ENCODE measurements around the gene TTLL1. TPM values are rescaled to one million over a fixed set of nuclear protein-coding genes. Genes with fewer than 3 reads are reported as not detected.
A peak's percentile ranks its signal among the peaks of the same experiment; 100 is the strongest.

The TTLL1 gene
- total RNA-seq, 2 donors from 2014 or later, result 4.4 to 5.2 TPM

DNA sequence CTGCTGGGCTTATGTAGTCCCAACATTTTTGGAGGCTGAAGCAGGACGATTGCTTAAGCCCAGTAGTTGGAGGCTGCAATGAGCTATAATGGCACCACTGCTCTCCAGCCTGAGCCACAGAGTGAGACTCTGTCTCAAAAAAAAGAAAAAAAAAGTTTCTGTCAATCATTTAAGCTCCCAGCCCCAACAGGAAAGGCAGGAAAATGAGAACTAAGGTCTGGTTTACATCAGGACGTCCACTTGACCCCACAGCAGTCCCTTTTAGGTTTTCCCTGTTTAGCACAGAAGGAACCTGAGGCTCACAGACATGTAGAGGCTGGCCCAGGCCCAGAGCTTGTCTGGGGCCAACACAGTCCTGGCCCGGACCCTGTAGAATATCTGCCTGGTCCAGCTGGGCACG is 9.2 kb upstream of the TTLL1 start:
- Histone ChIP-seq H3K4me1 (peaks cover 0 to 12% of the 10 kb centered on the region in 2 donors), H3K36me3 (no peaks in the 10 kb centered on the region), H3K27ac (no peak overlapping the region), H3K9me3 (no peaks in the 10 kb centered on the region), H3K27me3 (no peaks in the 10 kb centered on the region), H3K4me3 (no peak overlapping the region)
- no peak for DNase-seq (ENCODE audit: low spot score)
- TF ChIP-seq CTCF (IDR thresholded peaks at IDR 0.05), result no peak

DNA sequence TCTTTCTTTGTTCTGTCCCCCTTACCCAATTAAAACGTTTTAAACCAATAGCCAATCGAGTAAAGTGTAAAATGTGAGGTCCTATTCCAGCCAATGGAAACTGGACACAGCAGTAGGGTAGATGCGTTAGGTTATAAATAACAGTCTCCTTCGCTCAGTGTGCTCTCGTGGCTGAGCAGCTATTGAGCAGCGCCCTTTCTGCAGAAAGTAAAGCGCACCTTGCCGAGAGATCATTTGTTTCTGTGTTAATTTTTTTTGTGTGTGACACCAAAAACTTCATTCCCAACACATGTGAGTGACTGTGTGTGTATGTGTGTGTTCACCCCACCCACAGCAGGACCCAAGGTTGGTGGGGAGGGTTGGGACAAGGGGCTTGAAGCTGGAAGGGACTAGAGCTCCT is 7.2 kb upstream of the TTLL1 start:
- Histone ChIP-seq H3K36me3 (no peaks in the 10 kb centered on the region), H3K4me1 (peaks cover 0 to 12% of the 10 kb centered on the region in 2 donors), H3K4me3 (no peak overlapping the region), H3K27ac (no peak overlapping the region), H3K9me3 (no peaks in the 10 kb centered on the region), H3K27me3 (no peaks in the 10 kb centered on the region)
- DNase-seq (ENCODE audit: low spot score), result no peak
- no peak for TF ChIP-seq CTCF (IDR thresholded peaks at IDR 0.05)

GRCh38 chr22:43094551-43094950 is 5.4 kb upstream of the TTLL1 start:
- no peak for DNase-seq (ENCODE audit: low spot score)
- Histone ChIP-seq H3K27me3 (no peaks in the 10 kb centered on the region), H3K36me3 (no peaks in the 10 kb centered on the region), H3K4me3 (no peak overlapping the region), H3K27ac (peak overlapping the region in 1 of 2 donors; percentile 51), H3K4me1 (peaks cover 0 to 18% of the 10 kb centered on the region in 2 donors), H3K9me3 (no peaks in the 10 kb centered on the region)
- TF ChIP-seq CTCF (IDR thresholded peaks at IDR 0.05), result no peak

GRCh38 chr22:43094085-43094484 is 4.9 kb upstream of the TTLL1 start:
- Histone ChIP-seq H3K4me3 (no peak overlapping the region), H3K9me3 (no peaks in the 10 kb centered on the region), H3K27me3 (no peaks in the 10 kb centered on the region), H3K4me1 (peaks cover 0 to 18% of the 10 kb centered on the region in 2 donors), H3K27ac (peak overlapping the region; percentile 2 to 51), H3K36me3 (no peaks in the 10 kb centered on the region)
- no peak for TF ChIP-seq CTCF (IDR thresholded peaks at IDR 0.05)
- DNase-seq (ENCODE audit: low spot score), result peak; percentile 79

GRCh38 chr22:43092085-43092484 is 2.9 kb upstream of the TTLL1 start:
- H3K27me3 ChIP-seq, result no peaks in the 10 kb centered on the region
- no peak for TF ChIP-seq CTCF (IDR thresholded peaks at IDR 0.05)
- DNase-seq (ENCODE audit: low spot score), result no peak
- no peak overlapping the region for H3K4me3 ChIP-seq
- no peak overlapping the region for H3K27ac ChIP-seq
- H3K4me1 ChIP-seq, result peaks cover 0 to 20% of the 10 kb centered on the region in 2 donors
- H3K9me3 ChIP-seq, result no peaks in the 10 kb centered on the region
- no peaks in the 10 kb centered on the region for H3K36me3 ChIP-seq

- no peaks in the 10 kb centered on the region for H3K9me3 ChIP-seq
- H3K27ac ChIP-seq, result peak overlapping the region in 1 of 2 donors; percentile 48
- H3K4me1 ChIP-seq, result peaks cover 0 to 20% of the 10 kb centered on the region in 2 donors
- peak in 1 of 2 donors; percentile 56 for TF ChIP-seq CTCF (IDR thresholded peaks at IDR 0.05)
- no peaks in the 10 kb centered on the region for H3K27me3 ChIP-seq
- H3K36me3 ChIP-seq, result no peaks in the 10 kb centered on the region
- peak; percentile 72 for DNase-seq (ENCODE audit: low spot score)
- no peak overlapping the region for H3K4me3 ChIP-seq
Measured at GRCh38 chr22:43090130-43090789, 1.1 kb upstream of the TTLL1 start.

Data from right atrium auricular region (tissue), 2 donors.